NB4 (cell line): ENCODE measurements around the gene L3MBTL2.

Experiments used
- POLR2A ChIP-seq: IDR thresholded peaks from 2 replicates; pipeline ENCODE4 v1.6.1; 2011; ENCODE audit warnings: mild to moderate bottlenecking; ENCODE audit not compliant: insufficient read length; ENCODE audit errors: extremely low read depth
- TF ChIP-seq, protein P1 (sequence below): IDR thresholded peaks from one replicate; pipeline ENCODE4 v1.5.1; 2012; ENCODE audit warnings: low read depth, low read length

DNA sequence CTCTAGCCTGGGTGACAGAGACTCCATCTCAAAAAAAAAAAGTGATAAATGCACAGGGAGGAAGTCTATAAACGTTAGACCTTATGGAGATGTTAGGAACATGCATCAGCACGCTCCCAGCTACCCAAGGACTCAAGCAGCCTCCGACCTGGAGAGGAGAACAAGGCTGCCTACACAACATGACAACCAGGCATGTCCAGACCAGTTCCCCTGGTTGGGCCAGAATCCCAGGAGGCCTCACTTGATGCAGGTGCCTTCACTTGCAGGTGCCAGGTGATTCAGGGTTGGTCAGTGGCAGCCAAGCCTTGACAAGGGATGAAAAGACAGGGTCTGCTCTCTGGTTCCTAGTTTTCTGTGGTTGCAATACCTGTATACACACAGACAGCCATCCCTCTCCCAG, 75.0 kb downstream of the L3MBTL2 start:
- TF ChIP-seq, protein P1, sequence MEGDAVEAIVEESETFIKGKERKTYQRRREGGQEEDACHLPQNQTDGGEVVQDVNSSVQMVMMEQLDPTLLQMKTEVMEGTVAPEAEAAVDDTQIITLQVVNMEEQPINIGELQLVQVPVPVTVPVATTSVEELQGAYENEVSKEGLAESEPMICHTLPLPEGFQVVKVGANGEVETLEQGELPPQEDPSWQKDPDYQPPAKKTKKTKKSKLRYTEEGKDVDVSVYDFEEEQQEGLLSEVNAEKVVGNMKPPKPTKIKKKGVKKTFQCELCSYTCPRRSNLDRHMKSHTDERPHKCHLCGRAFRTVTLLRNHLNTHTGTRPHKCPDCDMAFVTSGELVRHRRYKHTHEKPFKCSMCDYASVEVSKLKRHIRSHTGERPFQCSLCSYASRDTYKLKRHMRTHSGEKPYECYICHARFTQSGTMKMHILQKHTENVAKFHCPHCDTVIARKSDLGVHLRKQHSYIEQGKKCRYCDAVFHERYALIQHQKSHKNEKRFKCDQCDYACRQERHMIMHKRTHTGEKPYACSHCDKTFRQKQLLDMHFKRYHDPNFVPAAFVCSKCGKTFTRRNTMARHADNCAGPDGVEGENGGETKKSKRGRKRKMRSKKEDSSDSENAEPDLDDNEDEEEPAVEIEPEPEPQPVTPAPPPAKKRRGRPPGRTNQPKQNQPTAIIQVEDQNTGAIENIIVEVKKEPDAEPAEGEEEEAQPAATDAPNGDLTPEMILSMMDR: no peak
- no peak for TF ChIP-seq POLR2A
